Small intestine (tissue), 7 donors: ENCODE results near the gene DBNDD2. TPM values are rescaled to one million over a fixed set of nuclear protein-coding genes. Genes with fewer than 3 reads are reported as not detected.

Source experiments
- DNase-seq, 2 donors: peaks; one replicate each; pipeline versions ENCODE4 v3.0.0 to v3.0.0-alpha.2; 2013
- FAIRE-seq: peaks from 2 replicates; lab custom pipeline; 2012; peaks lifted over from hg19 to GRCh38; lab: Jason Lieb, UNC
- H3K27ac ChIP-seq, 3 donors: one replicate each; pipeline ENCODE4 v1.5.1; 2013; ENCODE audit warnings: low read length in 2 of 3, mild to moderate bottlenecking in 2 of 3, control low read depth in 1 of 3, inconsistent platforms in 1 of 3, low read depth in 1 of 3, moderate library complexity in 1 of 3
- H3K27me3 ChIP-seq, 3 donors: one replicate each; pipeline ENCODE4 v1.6.1; 2013; ENCODE audit warnings: low read length in 3 of 3, inconsistent platforms in 1 of 3; ENCODE audit not compliant: control insufficient read depth in 3 of 3, insufficient read depth in 3 of 3
- H3K36me3 ChIP-seq, 3 donors: one replicate each; pipeline ENCODE4 v1.6.1; 2013; ENCODE audit warnings: low read length in 3 of 3, inconsistent platforms in 1 of 3, low read depth in 1 of 3, mild to moderate bottlenecking in 1 of 3, moderate library complexity in 1 of 3; ENCODE audit not compliant: control insufficient read depth in 3 of 3, insufficient read depth in 2 of 3
- H3K4me1 ChIP-seq, 3 donors: one replicate each; pipeline ENCODE4 v1.6.1; 2013; ENCODE audit warnings: low read length in 2 of 3, inconsistent platforms in 1 of 3, low read depth in 1 of 3, mild to moderate bottlenecking in 1 of 3, moderate library complexity in 1 of 3; ENCODE audit not compliant: control insufficient read depth in 3 of 3, insufficient read depth in 2 of 3
- H3K4me3 ChIP-seq, 3 donors: one replicate each; pipeline ENCODE4 v1.5.1; 2013; ENCODE audit warnings: low read length in 3 of 3, control low read depth in 1 of 3, inconsistent platforms in 1 of 3, low read depth in 1 of 3, mild to moderate bottlenecking in 1 of 3, moderate library complexity in 1 of 3
- H3K9me3 ChIP-seq, 2 donors: one replicate each; pipeline ENCODE4 v1.6.1; 2013; ENCODE audit warnings: low read depth in 1 of 2, low read length in 1 of 2; ENCODE audit not compliant: control insufficient read depth in 2 of 2, insufficient read depth in 1 of 2
- WGBS, 3 donors: extraction: QIAGEN DNeasy Blood & Tissue Kit; methylation state at CpG; one replicate each; pipeline ENCODE4 v1.1.7; 2013; 5-methylcytosine and 5-hydroxymethylcytosine counted together
- polyA plus RNA-seq, 4 donors: library from polyadenylated mRNA; stranded (reverse) in 3 of 4; unstranded in 1 of 4; fragments of 200-250 nt in 3 of 4; fragments of 120-200 nt in 1 of 4; gene quantifications; one replicate each; pipeline versions ENCODE4 v1.2.1 to v1.2.3, GENCODE V29; 2013
- donor health status: healthy with polysubstance abuse.
- donor health status: control.
- donor health status: control.
- donor health status: Bipolar disorder and iron deficiency.
- donor health status: healthy.

DBNDD2 gene
- polyA plus RNA-seq, 4 donors = 46.1 to 114 (median 101) TPM

DNA sequence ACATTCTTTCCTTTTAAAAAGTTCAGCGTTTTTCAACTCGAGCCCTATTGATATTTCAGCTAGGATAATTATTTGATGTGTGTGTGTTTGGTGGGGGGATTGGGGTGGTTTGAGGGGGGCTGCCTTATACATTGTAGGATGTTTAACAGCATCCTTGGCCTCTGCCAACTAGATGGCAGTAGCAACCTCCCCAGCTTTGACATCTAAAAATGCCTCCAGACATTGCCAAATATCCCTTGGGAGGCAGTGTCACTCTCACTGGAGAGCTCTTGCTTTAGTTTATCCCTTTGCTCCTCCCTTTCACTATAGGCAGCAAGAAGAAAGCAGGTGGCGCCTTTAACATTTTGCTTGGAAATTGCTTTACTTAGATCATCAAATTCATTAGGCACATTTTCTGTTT lies 15.4 kb upstream of the DBNDD2 start:
- WGBS, 3 donors = 86 to 95% (median 91%) methylated on average over 3 of the region's 3 CpGs
- no peak for FAIRE-seq
- no peaks in the 10 kb centered on the region for H3K9me3 ChIP-seq

DNA sequence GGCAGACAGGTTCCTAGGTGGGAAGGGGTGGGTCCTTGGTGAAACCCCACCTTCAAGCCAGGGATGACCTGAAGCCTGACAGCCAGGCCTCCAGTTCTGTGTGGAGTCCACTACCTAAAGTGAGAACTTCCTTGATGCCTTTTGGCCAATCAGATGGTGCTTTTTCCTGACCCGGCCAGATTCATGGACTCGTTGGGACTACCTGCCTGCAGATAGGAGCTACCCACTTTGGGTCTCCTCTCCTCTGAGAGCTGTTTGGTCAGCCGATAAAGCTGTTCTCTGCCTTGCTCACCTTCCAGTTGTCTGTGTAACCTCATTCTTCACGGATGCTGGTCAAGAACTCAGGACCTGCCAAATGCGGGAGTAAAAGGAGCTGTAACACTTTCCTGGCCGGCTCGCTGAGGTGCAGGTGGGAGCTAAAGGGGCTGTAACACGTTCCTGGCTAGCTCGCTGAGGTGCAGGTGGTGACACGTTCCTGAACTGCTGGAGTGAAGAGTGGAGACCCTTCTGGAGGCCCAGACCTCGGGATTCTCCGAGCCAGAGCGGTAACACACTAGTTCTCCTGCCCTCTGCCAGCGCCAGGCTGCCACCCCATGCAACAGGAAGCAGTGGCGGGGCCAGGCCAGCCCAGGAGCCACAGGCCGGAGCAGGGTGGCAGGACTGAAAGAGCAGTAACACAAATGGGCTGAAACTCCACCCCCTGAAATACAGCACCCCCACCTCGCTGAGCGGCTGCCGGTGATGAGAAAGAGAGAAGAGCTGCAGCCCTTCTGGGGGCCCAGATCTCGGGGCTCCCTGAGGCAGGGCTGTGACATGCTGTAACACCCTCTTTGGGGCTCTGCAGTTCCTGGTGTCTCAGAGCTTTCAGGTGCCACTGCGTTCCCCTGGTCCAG lies 13.6 kb upstream of the DBNDD2 start:
- Histone ChIP-seq H3K9me3 (peaks cover 0 to 1% of the 10 kb centered on the region in 2 donors), H3K27ac (no peak overlapping the region), H3K4me1 (no peaks in the 10 kb centered on the region), H3K36me3 (peaks cover 0 to 3% (median 0%) of the 10 kb centered on the region in 3 donors), H3K4me3 (no peak overlapping the region), H3K27me3 (no peaks in the 10 kb centered on the region)
- DNase-seq (no peak), FAIRE-seq (no peak)
- WGBS, 3 donors = 85 to 87% (median 86%) methylated on average over 21 of the region's 21 CpGs

More for the DNA sequence above, 15.4 kb upstream of the DBNDD2 start:
- Histone ChIP-seq H3K36me3 (peaks cover 0 to 3% (median 0%) of the 10 kb centered on the region in 3 donors), H3K4me1 (no peaks in the 10 kb centered on the region), H3K27me3 (no peaks in the 10 kb centered on the region), H3K4me3 (no peak overlapping the region), H3K27ac (no peak overlapping the region)
- no peak for DNase-seq

DNA sequence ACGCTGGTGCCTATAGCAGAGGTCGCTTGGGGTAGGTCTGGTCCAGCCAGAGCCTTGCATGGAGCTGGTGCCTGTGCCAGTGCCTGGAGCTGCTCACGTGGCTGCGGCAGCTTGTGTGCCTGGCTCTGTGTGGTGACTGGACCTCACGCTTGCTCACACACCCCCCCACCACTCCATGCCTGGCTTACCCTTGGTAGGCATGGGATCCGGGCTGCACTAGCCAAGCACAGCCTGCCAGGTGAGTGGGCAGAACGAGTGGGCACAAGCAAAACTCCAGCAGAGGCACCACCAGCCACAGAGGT lies 13.0 kb upstream of the DBNDD2 start:
- 91 to 93% (median 92%) methylated on average over 7 of the region's 7 CpGs for WGBS, 3 donors
- H3K4me3 ChIP-seq = no peak overlapping the region
- H3K27me3 ChIP-seq = no peaks in the 10 kb centered on the region
- H3K27ac ChIP-seq = no peak overlapping the region
- peaks cover 0 to 7% of the 10 kb centered on the region in 2 donors for H3K9me3 ChIP-seq
- DNase-seq = no peak
- H3K36me3 ChIP-seq = peaks cover 0 to 3% (median 0%) of the 10 kb centered on the region in 3 donors
- H3K4me1 ChIP-seq = no peaks in the 10 kb centered on the region
- FAIRE-seq = no peak

DNA sequence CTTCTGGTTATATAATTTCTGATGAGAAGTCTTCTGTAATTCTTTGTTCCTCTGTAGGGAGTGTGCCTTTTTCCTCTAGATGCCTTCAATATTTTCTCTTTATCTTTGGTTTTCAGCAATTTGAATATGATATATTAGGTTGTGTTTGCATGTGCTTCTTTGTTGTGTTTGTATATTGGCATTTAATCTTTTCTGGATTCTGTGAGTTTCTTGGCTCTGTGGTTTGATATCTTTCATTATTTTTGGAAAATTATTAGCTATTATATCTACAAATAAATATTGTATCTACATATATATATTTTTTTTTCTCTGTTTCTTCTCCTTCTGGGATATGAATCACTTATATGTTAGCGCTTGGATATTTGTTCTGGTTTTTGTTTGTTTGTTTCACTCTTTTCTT lies 9.1 kb upstream of the DBNDD2 start:
- Histone ChIP-seq H3K4me3 (no peak overlapping the region), H3K9me3 (peaks cover 2 to 19% of the 10 kb centered on the region in 2 donors), H3K27ac (no peak overlapping the region), H3K27me3 (no peaks in the 10 kb centered on the region), H3K36me3 (peaks cover 0 to 3% (median 0%) of the 10 kb centered on the region in 3 donors), H3K4me1 (no peaks in the 10 kb centered on the region)
- 88 to 97% (median 89%) methylated on average over 1 of the region's 1 CpG for WGBS, 3 donors
- FAIRE-seq = no peak
- no peak for DNase-seq

DNA sequence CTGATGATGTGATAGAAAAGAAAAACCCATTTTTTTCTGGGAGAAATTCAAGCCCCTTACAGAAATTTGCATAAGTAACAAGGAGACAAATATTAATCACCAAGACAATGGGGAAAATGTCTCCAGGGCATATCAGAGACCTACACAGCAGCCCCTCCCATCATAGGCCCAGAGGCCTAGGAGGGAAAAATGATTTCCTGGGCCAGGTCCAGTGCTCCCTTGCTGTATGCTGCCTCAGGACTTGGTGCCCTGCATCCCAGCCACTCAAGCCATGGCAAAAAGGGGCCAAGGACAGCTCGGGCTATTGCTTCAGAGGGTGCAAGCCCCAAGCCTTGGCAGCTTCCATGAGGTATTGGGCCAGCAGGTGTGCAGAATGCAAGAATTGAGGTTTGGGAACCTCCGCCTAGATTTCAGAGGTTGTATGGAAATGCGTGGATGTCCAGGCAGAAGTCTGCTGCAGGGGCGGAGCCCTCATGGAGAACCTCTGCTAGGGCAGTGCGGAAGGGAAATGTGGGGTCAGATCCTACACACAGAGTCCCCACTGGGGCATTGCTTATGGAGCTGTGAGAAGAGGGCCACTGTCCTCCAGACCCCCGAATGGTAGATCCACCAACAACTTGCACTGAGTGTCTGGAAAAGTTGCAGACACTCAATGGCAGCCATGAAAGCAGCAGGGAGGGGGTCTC lies 7.6 kb upstream of the DBNDD2 start:
- no peak for DNase-seq
- 95 to 98% (median 96%) methylated on average over 6 of the region's 6 CpGs for WGBS, 3 donors
- Histone ChIP-seq H3K9me3 (peaks cover 2 to 19% of the 10 kb centered on the region in 2 donors), H3K4me3 (no peak overlapping the region), H3K36me3 (no peaks in the 10 kb centered on the region), H3K4me1 (no peaks in the 10 kb centered on the region), H3K27me3 (peaks cover 0 to 2% (median 0%) of the 10 kb centered on the region in 3 donors), H3K27ac (no peak overlapping the region)
- no peak for FAIRE-seq

DNA sequence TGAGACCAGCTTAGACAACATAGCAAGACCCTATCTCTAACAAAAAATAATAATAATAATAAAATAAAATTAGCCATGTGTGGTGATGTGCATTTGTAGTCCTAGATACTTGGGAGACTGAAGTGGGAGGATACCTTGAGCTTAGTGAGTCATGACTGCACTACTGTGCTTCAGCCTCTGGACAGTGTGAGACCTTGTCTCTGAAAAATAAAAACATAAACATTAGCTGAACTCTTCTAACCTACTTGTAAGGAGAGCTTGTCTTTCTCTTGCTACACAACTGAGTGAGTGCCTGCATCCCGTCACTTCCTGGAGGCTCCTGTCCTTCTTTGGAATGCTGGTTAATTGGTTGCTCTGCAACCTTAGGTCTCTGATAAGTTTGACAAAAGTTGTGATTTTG lies 5.1 kb upstream of the DBNDD2 start:
- Histone ChIP-seq H3K27me3 (peaks cover 0 to 2% (median 0%) of the 10 kb centered on the region in 3 donors), H3K4me1 (no peaks in the 10 kb centered on the region), H3K4me3 (no peak overlapping the region), H3K27ac (no peak overlapping the region), H3K9me3 (peaks cover 2 to 19% of the 10 kb centered on the region in 2 donors), H3K36me3 (no peaks in the 10 kb centered on the region)
- 91 to 100% (median 94%) methylated on average over 1 of the region's 1 CpG for WGBS, 3 donors
- DNase-seq (no peak), FAIRE-seq (no peak)

DNA sequence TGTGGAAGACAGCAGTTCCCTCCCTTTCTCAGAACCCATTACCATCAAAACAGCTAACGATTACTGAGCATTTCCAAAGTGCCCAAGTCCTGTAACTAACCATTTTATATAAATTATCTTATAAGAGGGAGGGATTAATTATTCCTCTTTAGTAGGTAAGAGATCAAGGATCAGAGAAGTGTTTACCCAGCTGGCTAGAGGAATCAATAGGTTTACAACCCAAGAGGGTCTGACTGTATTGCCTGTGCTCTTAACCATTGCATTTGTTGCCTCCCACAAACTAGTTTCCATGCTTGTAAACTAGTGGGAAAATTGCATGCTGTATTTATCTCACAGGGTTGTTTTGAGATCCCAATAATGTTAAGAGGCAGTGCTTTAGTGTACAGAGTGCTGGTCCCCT lies 3.7 kb upstream of the DBNDD2 start:
- peaks cover 2 to 18% of the 10 kb centered on the region in 2 donors for H3K9me3 ChIP-seq
- peaks cover 0 to 2% (median 0%) of the 10 kb centered on the region in 3 donors for H3K27me3 ChIP-seq
- no peak overlapping the region for H3K4me3 ChIP-seq
- DNase-seq (peak in 1 of 2 donors; percentile 48), FAIRE-seq (no peak)
- no peaks in the 10 kb centered on the region for H3K4me1 ChIP-seq
- H3K36me3 ChIP-seq = peaks cover 0 to 5% (median 0%) of the 10 kb centered on the region in 3 donors
- 6 to 53% (median 47%) methylated on average over 1 of the region's 1 CpG for WGBS, 3 donors
- H3K27ac ChIP-seq = no peak overlapping the region

DNA sequence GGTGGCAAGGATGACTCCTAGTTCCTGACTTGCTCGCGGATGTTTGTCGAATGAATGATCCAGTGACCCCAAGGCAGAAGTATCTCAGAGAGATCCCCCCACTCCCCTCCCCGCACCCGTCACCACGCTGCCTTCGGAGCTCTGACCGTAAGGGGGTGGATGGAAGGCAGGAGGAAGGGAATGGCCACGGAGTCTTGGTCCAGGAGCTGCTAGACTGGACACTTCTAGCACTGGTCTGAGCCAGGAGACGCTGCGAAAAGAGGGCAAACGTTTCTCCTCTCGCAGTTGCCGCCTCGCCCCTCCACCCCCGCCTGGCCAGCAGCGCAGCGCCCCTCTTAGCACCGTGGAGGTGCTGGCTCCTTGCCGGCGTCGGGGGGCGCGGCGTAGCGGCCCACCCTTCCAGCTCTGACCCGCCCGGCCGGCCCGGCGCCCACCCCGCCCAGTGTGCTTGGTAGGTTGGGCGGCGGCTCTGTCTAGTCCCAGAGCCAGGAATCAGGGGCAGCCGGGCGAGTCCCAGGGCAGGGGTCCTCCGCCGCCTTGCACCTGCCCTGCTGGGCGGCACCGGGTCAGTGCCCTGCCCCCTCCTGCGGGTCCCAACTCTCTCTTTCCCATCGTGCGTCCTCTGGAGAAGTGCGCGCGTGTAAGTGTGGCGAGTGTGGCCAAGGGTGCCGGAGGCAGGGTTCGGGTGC lies 2.4 kb upstream of the DBNDD2 start:
- 0 to 2% (median 1%) methylated on average over 40 to 49 of the region's 49 CpGs for WGBS, 3 donors
- DNase-seq (peak; percentile 39 to 59), FAIRE-seq (no peak)
- peaks cover 0 to 11% (median 2%) of the 10 kb centered on the region in 3 donors for H3K36me3 ChIP-seq
- peak overlapping the region; percentile 58 to 86 (median 79) for H3K4me3 ChIP-seq
- peak overlapping the region; percentile 40 to 94 (median 68) for H3K27ac ChIP-seq
- H3K4me1 ChIP-seq = peaks cover 0 to 6% (median 4%) of the 10 kb centered on the region in 3 donors
- peaks cover 0 to 2% (median 0%) of the 10 kb centered on the region in 3 donors for H3K27me3 ChIP-seq
- peaks cover 2 to 7% of the 10 kb centered on the region in 2 donors for H3K9me3 ChIP-seq
